IPS-NIHi11 (cell line): Measurements from ENCODE around the gene MUC22.
"Not testable (repeated sequence)": the region's sequence is repeated elsewhere in the genome, so short reads cannot be mapped to it uniquely, and the experiment has no call there.

ENCODE experiments used
- DNase-seq: peaks from one replicate; pipeline ENCODE4 v3.0.0; 2012; ENCODE audit warnings: mixed read lengths, low spot score

The MUC22 gene

GRCh38 chr6:30998785-30999184 is 11.5 kb upstream of the MUC22 start:
- no peak for DNase-seq

GRCh38 chr6:31000067-31000860 is 10.0 kb upstream of the MUC22 start:
- not testable (repeated sequence) for DNase-seq

- DNase-seq = no peak
These were observed 8.9 kb upstream of the MUC22 start for GRCh38 chr6:31001281-31001888.

GRCh38 chr6:31002471-31002870 is 7.8 kb upstream of the MUC22 start:
- DNase-seq = no peak

GRCh38 chr6:31004794-31005193 is 5.5 kb upstream of the MUC22 start:
- no peak for DNase-seq

- DNase-seq = no peak
These were observed 4.8 kb upstream of the MUC22 start for GRCh38 chr6:31005249-31006020.

- no peak for DNase-seq
These were observed 2.6 kb upstream of the MUC22 start for GRCh38 chr6:31007694-31008093.

GRCh38 chr6:31008165-31008564 is 2.1 kb upstream of the MUC22 start:
- peak; percentile 46 for DNase-seq

- DNase-seq = no peak
These were observed 543 bp upstream of the MUC22 start for GRCh38 chr6:31009731-31010130.

GRCh38 chr6:31011153-31011552 is 879 bp downstream of the MUC22 start:
- DNase-seq = no peak

- DNase-seq = no peak
These were observed 6.5 kb downstream of the MUC22 start for GRCh38 chr6:31016659-31017299.

- DNase-seq = not testable (repeated sequence)
These were observed 7.2 kb downstream of the MUC22 start for GRCh38 chr6:31017436-31017835.

GRCh38 chr6:31020057-31020456 is 9.8 kb downstream of the MUC22 start:
- DNase-seq = no peak

GRCh38 chr6:31020631-31021255 is 10.5 kb downstream of the MUC22 start:
- DNase-seq = not testable (repeated sequence)

- not testable (repeated sequence) for DNase-seq
These were observed 11.6 kb downstream of the MUC22 start for GRCh38 chr6:31021705-31022531.

- no peak for DNase-seq
These were observed 15.3 kb downstream of the MUC22 start for GRCh38 chr6:31025595-31025994.

- DNase-seq = no peak
These were observed 20.8 kb downstream of the MUC22 start for GRCh38 chr6:31031095-31031494.

- no peak for DNase-seq
These were observed 22.8 kb downstream of the MUC22 start for GRCh38 chr6:31033075-31033474.

- no peak for DNase-seq
These were observed 25.7 kb downstream of the MUC22 start for GRCh38 chr6:31035862-31036497.

- no peak for DNase-seq
These were observed 26.9 kb downstream of the MUC22 start for GRCh38 chr6:31037169-31037568.

- no peak for DNase-seq
These were observed 27.4 kb downstream of the MUC22 start for GRCh38 chr6:31037682-31038081.
